CD4-positive, CD25-positive, alpha-beta regulatory T cell (primary cell): ENCODE results near the gene C3orf20. TPM values are rescaled to one million over a fixed set of nuclear protein-coding genes. Genes with fewer than 3 reads are reported as not detected.

Experiments
- ATAC-seq, 2 donors: fragments of 150-1000 bp; cut with Tn5 transposase; one replicate each; pipeline ENCODE4 v1.10.0; 2021; ENCODE audit warnings: low read depth in 2 of 2, moderate number of reproducible peaks in 2 of 2, moderate library complexity in 1 of 2
- DNase-seq, 3 donors: peaks; one replicate each; pipeline versions ENCODE4 v3.0.0 to v3.0.0-alpha.2; 2012 to 2022; ENCODE audit warnings: mixed read lengths in 1 of 3
- H3K27ac ChIP-seq: one replicate; pipeline ENCODE4 v1.7.0; 2013; ENCODE audit warnings: mild to moderate bottlenecking, low read length; ENCODE audit not compliant: insufficient read depth, poor library complexity, severe bottlenecking
- H3K27me3 ChIP-seq: one replicate; pipeline ENCODE4 v1.7.0; 2013; ENCODE audit warnings: low read length; ENCODE audit not compliant: control insufficient read depth, insufficient read depth
- H3K36me3 ChIP-seq: one replicate; pipeline ENCODE4 v1.7.0; 2013; ENCODE audit warnings: mild to moderate bottlenecking, low read length, moderate library complexity; ENCODE audit not compliant: control insufficient read depth, insufficient read depth
- H3K4me1 ChIP-seq: 2 replicates; pipeline ENCODE4 v1.7.0; 2013; ENCODE audit warnings: mild to moderate bottlenecking, low read length; ENCODE audit not compliant: insufficient read depth, control insufficient read depth, poor library complexity, severe bottlenecking
- H3K4me3 ChIP-seq: one replicate; pipeline ENCODE4 v1.7.0; 2013; ENCODE audit warnings: low read depth, mild to moderate bottlenecking, low read length, moderate library complexity
- H3K9me3 ChIP-seq, 2 experiments: 1 replicate in 1 of 2; 2 replicates in 1 of 2; pipeline ENCODE4 v1.7.0; 2013; ENCODE audit warnings: low read length in 2 of 2, mild to moderate bottlenecking in 1 of 2, moderate library complexity in 1 of 2; ENCODE audit not compliant: control insufficient read depth in 2 of 2
- H3K27ac Mint-ChIP-seq, 3 donors: one replicate each; pipeline ENCODE4 v1.8.0; 2020 to 2022; ENCODE audit warnings: mild to moderate bottlenecking in 3 of 3, mixed read lengths in 3 of 3, moderate library complexity in 2 of 3
- H3K27me3 Mint-ChIP-seq: one replicate; pipeline ENCODE4 v1.8.0; 2022; ENCODE audit warnings: mild to moderate bottlenecking, mixed read lengths
- H3K36me3 Mint-ChIP-seq: one replicate; pipeline ENCODE4 v1.8.0; 2020; ENCODE audit warnings: mixed read lengths
- H3K4me1 Mint-ChIP-seq, 4 donors: one replicate each; pipeline ENCODE4 v1.8.0; 2020 to 2022; ENCODE audit warnings: mixed read lengths in 4 of 4, mild to moderate bottlenecking in 1 of 4
- H3K4me3 Mint-ChIP-seq, 4 donors: one replicate each; pipeline ENCODE4 v1.8.0; 2020 to 2022; ENCODE audit warnings: mild to moderate bottlenecking in 4 of 4, mixed read lengths in 4 of 4, moderate library complexity in 3 of 4
- H3K9me3 Mint-ChIP-seq, 7 donors: one replicate each; pipeline ENCODE4 v1.8.0; 2020 to 2022; ENCODE audit warnings: mixed read lengths in 7 of 7, mild to moderate bottlenecking in 3 of 7, moderate library complexity in 2 of 7
- polyA plus RNA-seq, 4 donors: library from polyadenylated mRNA; unstranded; fragments of 300-500 nt; fragmentation: Illumina TruSeq; gene quantifications; one replicate each; pipeline ENCODE4 v1.2.3, GENCODE V29; 2021
- total RNA-seq: library from RNA; stranded (reverse); gene quantifications from one replicate; pipeline ENCODE4 v1.2.3, GENCODE V29; 2022

C3orf20 gene
- total and polyA plus RNA-seq, 5 donors from 2014 or later: 0.37 TPM; not detected in 4

- Mint-ChIP-seq H3K9me3 (no peaks in the 10 kb centered on the region), H3K4me3 (no peak overlapping the region), H3K27me3 (peaks cover 27% of the 10 kb centered on the region), H3K27ac (peak overlapping the region in 1 of 3 donors; percentile 45), H3K36me3 (no peaks in the 10 kb centered on the region), H3K4me1 (no peaks in the 10 kb centered on the region)
- H3K9me3 ChIP-seq: no peaks in the 10 kb centered on the region
- no peaks in the 10 kb centered on the region for H3K4me1 ChIP-seq
- no peak overlapping the region for H3K4me3 ChIP-seq
- no peak overlapping the region for H3K27ac ChIP-seq
- peaks cover 18% of the 10 kb centered on the region for H3K27me3 ChIP-seq
- H3K36me3 ChIP-seq: no peaks in the 10 kb centered on the region
- ATAC-seq (no peak), DNase-seq (no peak)
These were observed 42.5 kb upstream of the C3orf20 start for GRCh38 chr3:14632442-14632930.

DNA sequence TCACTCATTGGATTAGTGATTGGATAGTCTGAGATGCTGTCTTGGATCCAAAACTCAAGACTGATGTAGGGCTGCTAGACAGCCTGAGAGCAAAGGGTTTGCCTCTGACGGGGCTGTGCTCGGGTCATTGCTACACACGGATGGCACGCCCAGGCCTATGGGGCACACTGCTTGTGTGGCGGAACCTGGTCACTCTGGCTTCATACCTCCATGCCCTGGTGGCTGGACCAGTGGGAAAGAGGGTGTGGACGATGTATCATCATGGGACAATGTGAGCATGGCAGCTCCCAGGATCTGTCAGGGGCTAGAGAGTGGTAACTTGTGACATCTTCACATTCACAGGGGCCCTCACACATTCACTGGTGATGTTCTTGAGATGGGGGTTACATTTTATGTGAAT is 41.5 kb upstream of the C3orf20 start:
- H3K27me3 Mint-ChIP-seq: peaks cover 32% of the 10 kb centered on the region

GRCh38 chr3:14633819-14634424 is 41.0 kb upstream of the C3orf20 start:
- peaks cover 32% of the 10 kb centered on the region for H3K27me3 Mint-ChIP-seq
- peak overlapping the region in 1 of 3 donors; percentile 59 for H3K27ac Mint-ChIP-seq
- peaks cover 32% of the 10 kb centered on the region for H3K27me3 ChIP-seq

More for the DNA sequence above, 41.5 kb upstream of the C3orf20 start:
- ATAC-seq (no peak), DNase-seq (no peak)
- no peak overlapping the region for H3K27ac Mint-ChIP-seq
- Histone ChIP-seq H3K4me3 (no peak overlapping the region), H3K4me1 (no peaks in the 10 kb centered on the region), H3K27ac (no peak overlapping the region), H3K9me3 (no peaks in the 10 kb centered on the region), H3K36me3 (no peaks in the 10 kb centered on the region), H3K27me3 (peaks cover 27% of the 10 kb centered on the region)
- H3K4me1 Mint-ChIP-seq: no peaks in the 10 kb centered on the region
- H3K9me3 Mint-ChIP-seq: no peaks in the 10 kb centered on the region
- H3K4me3 Mint-ChIP-seq: peak overlapping the region in 1 of 4 donors; percentile 28
- H3K36me3 Mint-ChIP-seq: no peaks in the 10 kb centered on the region

GRCh38 chr3:14634763-14635400 is 40.1 kb upstream of the C3orf20 start:
- H3K27ac Mint-ChIP-seq: no peak overlapping the region
- Histone ChIP-seq H3K27ac (no peak overlapping the region), H3K27me3 (peaks cover 36% of the 10 kb centered on the region)

More at GRCh38 chr3:14633819-14634424, 41.0 kb upstream of the C3orf20 start:
- ATAC-seq (peak; percentile 50 to 52), DNase-seq (peak; percentile 33 to 74 (median 46))
- H3K4me1 Mint-ChIP-seq: no peaks in the 10 kb centered on the region
- no peaks in the 10 kb centered on the region for H3K9me3 Mint-ChIP-seq
- Histone ChIP-seq H3K36me3 (no peaks in the 10 kb centered on the region), H3K27ac (no peak overlapping the region), H3K9me3 (no peaks in the 10 kb centered on the region), H3K4me3 (no peak overlapping the region), H3K4me1 (no peaks in the 10 kb centered on the region)
- H3K36me3 Mint-ChIP-seq: no peaks in the 10 kb centered on the region
- H3K4me3 Mint-ChIP-seq: no peak overlapping the region

GRCh38 chr3:14636496-14637087 is 38.3 kb upstream of the C3orf20 start:
- Mint-ChIP-seq H3K36me3 (no peaks in the 10 kb centered on the region), H3K4me3 (no peak overlapping the region), H3K27me3 (peaks cover 39% of the 10 kb centered on the region), H3K9me3 (no peaks in the 10 kb centered on the region), H3K27ac (no peak overlapping the region), H3K4me1 (no peaks in the 10 kb centered on the region)
- H3K27me3 ChIP-seq: peaks cover 36% of the 10 kb centered on the region
- H3K4me3 ChIP-seq: no peak overlapping the region
- H3K36me3 ChIP-seq: no peaks in the 10 kb centered on the region
- no peak overlapping the region for H3K27ac ChIP-seq
- no peaks in the 10 kb centered on the region for H3K4me1 ChIP-seq
- ATAC-seq (no peak), DNase-seq (no peak)
- no peaks in the 10 kb centered on the region for H3K9me3 ChIP-seq

More at GRCh38 chr3:14634763-14635400, 40.1 kb upstream of the C3orf20 start:
- Histone ChIP-seq H3K4me3 (no peak overlapping the region), H3K36me3 (no peaks in the 10 kb centered on the region), H3K4me1 (no peaks in the 10 kb centered on the region), H3K9me3 (no peaks in the 10 kb centered on the region)
- Mint-ChIP-seq H3K4me3 (no peak overlapping the region), H3K36me3 (no peaks in the 10 kb centered on the region), H3K27me3 (peaks cover 33% of the 10 kb centered on the region), H3K9me3 (no peaks in the 10 kb centered on the region), H3K4me1 (no peaks in the 10 kb centered on the region)
- ATAC-seq (no peak), DNase-seq (no peak)

DNA sequence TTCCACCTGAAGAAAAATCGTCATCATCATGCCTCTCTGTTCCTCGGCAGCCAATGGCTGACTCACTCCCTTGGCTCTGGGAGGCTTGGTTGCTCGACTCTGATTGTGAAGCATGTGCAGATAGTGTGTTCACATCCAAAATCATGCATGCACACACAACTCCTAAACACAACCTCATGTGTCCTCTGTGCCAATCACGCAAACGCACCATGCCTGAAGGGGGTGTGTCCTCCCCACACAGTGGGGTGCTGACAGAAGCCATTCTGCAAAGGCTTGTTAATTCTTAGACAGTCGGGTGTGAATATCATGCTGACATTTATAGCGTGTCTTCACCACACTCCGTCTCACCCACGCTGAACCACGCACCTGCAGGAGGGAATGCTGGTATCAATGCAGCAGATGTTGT is 34.8 kb upstream of the C3orf20 start:
- no peaks in the 10 kb centered on the region for H3K4me1 Mint-ChIP-seq
- Histone ChIP-seq H3K9me3 (no peaks in the 10 kb centered on the region), H3K4me3 (no peak overlapping the region), H3K36me3 (no peaks in the 10 kb centered on the region), H3K27me3 (peaks cover 30% of the 10 kb centered on the region), H3K27ac (no peak overlapping the region), H3K4me1 (no peaks in the 10 kb centered on the region)
- DNase-seq (no peak), ATAC-seq (no peak)
- H3K36me3 Mint-ChIP-seq: no peaks in the 10 kb centered on the region
- H3K9me3 Mint-ChIP-seq: no peaks in the 10 kb centered on the region
- no peak overlapping the region for H3K27ac Mint-ChIP-seq
- H3K4me3 Mint-ChIP-seq: no peak overlapping the region
- H3K27me3 Mint-ChIP-seq: peaks cover 27% of the 10 kb centered on the region

DNA sequence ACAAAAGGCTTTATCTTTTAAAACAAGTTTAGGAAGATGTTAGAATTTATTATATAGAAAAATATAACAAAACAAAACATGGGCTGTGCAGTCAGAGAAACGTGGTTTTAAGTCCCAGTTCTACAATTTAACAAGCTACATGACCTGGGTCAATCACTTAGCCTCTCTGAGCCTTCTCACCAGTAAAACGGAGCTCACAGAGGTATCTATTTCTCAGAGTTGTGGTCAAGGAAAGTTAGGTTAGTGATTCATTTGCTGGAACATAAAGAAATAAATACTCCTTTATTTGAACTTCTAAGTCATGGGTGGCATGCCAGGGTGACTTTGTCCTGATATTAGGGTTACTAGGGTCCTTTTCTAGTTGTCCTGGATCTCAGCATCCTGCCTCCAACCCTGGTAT is 34.2 kb upstream of the C3orf20 start:
- Histone ChIP-seq H3K27me3 (peaks cover 26% of the 10 kb centered on the region), H3K36me3 (no peaks in the 10 kb centered on the region), H3K4me1 (no peaks in the 10 kb centered on the region), H3K4me3 (no peak overlapping the region), H3K9me3 (no peaks in the 10 kb centered on the region), H3K27ac (no peak overlapping the region)
- peaks cover 22% of the 10 kb centered on the region for H3K27me3 Mint-ChIP-seq
- H3K9me3 Mint-ChIP-seq: no peaks in the 10 kb centered on the region
- H3K36me3 Mint-ChIP-seq: no peaks in the 10 kb centered on the region
- H3K4me3 Mint-ChIP-seq: no peak overlapping the region
- no peak overlapping the region for H3K27ac Mint-ChIP-seq
- ATAC-seq: no peak
- no peak for DNase-seq
- H3K4me1 Mint-ChIP-seq: no peaks in the 10 kb centered on the region
